GM18499 (cell line): ENCODE measurements around the gene DTX1.

Experiments used
- ATAC-seq: cut with Tn5 transposase; IDR thresholded peaks from one replicate; pipeline ENCODE4 v1.9.1; 2021; ENCODE audit warnings: moderate number of reproducible peaks; ENCODE audit not compliant: insufficient read depth, unreplicated experiment

Gene DTX1

DNA sequence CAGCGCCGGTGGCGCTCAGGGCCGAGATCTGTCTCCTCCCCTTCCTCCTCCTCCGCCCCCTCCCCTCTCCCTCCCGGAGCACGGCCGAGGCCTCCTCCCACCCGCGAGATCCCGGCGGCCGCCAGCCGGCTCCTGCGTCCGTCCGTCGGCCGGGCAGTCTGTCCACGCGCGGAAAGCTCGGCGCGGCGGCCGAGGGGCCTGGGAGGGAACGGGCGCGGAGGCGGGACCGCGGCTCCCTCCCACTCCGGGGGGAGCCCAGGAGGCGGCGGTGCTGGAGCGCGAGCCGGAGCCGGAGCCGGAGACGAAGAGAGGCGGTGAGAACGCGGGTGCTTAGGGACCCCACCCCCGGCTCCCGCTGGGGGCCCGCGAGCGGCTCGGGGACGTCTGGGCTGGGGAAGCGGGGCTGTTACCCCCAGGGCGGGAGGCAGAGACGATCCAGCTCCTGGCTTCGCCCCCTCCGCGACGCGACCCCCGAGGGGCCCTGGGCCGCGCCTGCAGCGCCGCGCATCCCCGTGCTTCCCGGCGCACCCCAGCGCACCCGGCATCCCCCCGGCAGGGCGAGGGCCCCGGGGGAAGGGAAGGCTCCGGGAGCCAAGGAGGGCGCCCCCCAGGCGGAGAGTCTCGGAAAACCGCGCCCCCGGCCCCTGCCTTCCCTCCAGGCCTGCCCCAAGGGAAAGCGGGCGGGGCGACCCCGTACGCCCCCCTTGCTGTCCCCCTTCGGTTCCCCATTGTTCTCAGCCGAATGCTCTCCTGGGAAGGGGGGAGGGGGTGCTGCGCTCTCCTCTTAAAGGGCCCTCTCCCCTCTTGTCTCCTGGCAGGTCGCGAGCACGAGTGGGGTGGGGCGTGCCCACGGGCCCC, at the start of gene DTX1:
TSS of gene DTX1 (plus strand) at position 100 of the 858 bp plus-strand sequence. CDS start 1,463 bp downstream, outside the sequence.
- ATAC-seq: no peak

DNA sequence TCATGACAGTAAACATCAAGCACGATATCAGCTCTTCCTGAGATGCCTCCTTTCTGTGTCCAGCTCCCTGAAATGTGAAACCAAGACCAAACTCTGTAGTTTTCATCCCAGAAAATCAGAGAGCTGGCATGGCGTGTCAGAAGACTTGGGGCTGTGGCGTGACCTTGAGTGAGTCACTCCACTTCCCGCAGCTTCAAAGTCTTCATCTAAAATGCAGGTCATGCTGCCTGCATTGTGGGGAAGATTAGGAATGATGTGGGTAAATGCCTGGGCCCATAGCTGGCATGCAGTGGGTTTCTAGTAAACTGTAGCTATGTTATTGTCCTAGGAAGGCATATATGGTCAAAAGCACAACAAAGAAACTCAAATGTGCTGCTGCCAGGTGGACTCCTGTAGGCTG, 49.4 kb upstream of the DTX1 start:
- no peak for ATAC-seq

DNA sequence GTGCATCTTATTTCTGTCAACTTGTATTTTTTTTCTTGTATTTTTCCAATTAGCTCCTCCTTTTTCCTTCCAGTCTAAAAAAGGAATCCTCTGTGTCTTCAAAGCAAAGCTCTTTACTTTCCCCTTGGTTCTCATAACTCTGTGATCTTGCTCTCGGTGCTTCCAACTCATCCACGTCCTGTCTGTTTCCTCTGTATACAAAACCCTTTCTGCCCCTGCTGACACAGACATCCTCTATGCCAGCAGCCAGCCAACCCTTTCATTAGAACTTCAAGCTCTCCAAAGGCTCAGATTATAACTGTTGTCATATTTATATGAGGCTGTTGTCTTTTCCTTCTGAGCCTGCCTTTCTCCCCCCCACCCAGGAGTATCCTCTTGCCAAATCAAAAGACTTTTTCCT, 45.8 kb upstream of the DTX1 start:
- ATAC-seq: no peak

DNA sequence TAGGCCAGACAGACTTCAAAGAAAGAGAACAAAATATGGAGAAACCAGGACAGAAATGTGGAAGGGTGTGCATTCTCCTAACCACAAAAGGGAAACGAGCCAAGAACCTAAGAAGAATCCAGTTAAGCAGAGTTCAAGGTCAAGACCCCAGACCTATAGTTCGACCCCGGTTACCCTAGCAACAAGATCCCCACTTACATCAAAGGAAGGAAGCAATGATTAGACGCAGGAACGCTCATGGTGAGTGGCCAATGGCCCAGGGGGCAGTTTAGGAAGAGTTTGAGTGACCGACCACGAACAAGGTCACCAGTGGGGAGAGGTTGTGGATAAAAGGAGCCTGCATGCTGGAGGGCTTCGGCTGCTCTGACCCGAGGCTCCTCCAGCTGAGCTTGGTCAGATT, 42.0 kb upstream of the DTX1 start:
- ATAC-seq: no peak

DNA sequence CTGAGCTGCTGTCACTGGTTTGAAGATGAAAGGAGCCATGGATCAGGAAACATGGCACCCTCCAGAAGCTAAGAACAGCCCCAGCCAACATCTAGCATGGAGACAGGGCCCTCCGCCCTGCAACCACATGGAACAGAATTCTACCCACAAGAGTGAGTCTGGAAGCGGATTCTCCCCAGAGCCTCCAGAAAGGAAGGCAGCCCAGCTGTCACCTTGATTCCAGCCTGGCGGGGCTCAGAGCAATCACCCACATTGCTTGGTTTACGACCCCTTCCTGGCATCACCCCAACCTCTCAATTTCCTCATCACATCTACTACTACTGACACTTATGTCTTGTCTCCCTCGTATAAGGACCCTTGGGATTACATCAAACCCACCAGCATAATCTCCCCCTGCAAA, 39.7 kb upstream of the DTX1 start:
- no peak for ATAC-seq

DNA sequence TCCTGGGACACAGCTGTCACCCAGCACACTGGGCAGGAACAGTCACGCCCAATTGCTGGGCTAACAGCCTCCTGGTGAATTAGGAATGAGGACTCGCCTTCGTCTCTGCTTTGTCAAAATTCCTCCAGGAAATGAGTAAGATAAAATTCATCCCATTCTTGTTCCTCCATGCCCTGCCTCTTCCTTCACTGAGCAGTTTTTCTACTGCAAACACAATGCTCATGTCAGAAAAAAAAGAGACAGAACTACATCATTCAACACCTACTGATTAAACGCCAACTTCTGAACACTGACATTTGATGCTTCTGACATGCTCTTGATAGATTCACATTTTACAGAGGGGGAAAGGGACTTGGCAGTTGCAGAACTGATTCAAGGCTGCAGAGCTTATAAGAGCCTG, 37.5 kb upstream of the DTX1 start:
- no peak for ATAC-seq

DNA sequence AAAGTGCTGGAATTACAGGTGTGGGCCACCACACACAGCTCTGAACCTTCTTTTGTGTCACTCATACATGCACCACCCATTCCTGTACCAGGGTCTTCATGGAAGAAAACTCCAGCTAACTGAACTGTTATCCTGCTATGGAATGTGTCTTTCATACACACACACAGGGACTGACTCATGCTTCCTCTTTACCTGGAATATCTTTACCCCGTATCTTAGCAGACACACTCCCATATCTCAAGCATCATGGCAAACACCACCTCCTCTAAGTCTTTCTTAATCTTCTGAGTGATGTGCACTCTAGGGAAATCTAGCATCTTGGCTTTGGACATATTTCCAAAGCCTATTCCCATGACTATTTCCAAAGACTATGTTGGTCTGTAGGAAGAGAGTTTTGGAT, 35.0 kb upstream of the DTX1 start:
- no peak for ATAC-seq

DNA sequence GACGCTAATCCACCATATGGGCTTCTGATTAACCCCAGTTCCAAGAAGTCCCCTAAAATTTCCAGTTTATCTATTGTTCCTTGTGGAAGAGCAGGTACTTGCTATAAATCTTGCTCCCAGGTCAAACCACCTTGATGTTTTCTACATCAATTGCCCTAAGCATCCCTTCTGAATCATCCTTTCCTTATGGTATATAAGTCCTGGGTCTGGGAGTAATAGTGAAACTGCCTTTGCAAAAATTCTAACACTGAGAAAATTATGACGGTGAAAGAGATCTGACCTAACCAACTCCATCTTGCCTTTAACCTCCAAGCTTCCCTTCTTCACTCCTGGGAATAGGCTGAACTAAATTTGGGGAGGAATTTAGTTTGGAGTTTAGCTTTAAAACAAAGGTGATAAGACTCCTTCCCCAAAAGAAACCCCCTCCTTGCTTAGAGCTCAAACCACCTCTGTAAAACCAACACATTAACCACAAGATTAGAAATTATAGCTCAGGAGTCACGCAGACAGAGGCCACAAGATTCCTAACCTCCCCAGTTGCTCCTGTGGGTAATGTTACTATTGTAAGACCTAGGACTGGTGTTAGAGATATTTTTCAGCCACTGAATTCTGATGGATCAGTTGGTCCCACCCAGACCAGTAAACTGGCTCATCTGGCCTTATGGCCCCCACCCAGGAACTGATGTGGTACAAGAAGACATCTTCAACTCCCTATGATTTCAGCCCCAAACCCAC, 33.8 kb upstream of the DTX1 start:
- ATAC-seq: no peak

DNA sequence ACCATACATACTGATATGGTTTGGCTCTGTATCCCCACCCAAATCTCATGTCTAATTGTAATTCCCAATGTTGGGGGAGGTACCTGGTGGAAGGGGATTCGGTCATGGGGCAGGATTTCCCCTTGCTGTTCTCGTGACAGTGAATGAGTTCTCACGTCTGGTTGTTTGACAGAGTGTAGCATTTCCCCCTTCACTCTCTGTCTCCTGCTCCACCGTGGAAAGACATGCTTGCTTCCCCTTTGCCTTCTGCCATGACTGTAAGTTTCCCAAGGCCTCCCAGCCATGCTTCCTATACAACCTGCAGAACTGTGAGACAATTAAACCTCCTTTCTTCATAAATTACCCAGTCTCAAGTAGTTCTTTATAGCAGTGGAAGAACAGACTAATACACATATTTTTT, 28.8 kb upstream of the DTX1 start:
- ATAC-seq: no peak

DNA sequence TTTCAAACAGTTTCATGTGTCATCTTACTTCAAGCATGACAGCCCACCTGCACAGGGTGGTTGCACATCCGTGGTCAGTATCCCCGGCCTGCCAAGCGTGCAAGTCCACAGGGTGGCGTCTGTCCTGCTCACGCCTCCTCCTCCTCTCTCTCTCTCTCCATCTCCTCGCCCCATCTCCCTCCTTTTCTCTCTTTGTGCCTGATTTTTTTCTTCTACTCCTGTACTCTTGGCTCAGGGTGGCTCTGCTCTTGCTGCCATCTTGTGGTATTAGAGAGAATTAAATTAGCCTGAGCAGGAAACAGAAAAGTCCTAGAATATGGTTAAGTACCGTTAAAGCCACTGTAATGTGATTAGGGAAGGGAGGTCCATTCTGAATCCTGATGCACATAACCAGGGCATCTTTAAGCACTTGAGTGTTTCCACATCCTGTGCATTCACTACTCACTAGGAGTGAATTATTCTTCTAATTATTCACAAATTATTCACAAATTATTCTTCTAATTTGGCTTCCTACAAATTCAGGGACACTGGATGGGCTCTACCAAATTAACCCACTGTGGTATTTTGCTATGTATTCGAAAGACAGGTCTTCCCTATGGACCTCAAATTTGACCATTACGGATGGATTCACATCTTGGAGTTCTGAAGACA, 25.5 kb upstream of the DTX1 start:
- ATAC-seq: no peak

DNA sequence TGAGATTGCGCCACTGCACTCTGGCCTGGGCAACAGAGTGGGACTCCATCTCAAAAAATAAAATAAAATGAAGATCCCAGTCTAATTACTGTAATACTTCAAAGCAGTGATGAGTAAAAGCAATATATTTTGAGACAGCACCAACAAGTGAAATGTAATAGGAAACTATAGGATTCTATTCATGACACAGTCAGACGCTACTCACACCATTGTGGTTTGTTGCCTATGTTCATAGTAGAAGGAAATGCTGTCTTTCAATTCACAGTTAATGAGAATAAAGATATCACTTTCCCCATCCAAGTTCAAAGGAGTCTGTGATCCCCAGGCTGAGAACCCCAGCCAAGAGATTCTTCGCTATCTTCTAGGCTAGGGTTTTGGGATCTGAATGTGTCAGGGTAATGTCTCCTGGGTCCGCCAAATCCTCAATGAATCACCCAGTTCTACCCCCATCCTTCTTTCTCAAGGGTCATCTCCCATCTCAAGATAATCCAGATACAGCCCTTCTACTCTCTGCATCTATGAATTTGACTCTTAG, 16.6 kb upstream of the DTX1 start:
- ATAC-seq: no peak

DNA sequence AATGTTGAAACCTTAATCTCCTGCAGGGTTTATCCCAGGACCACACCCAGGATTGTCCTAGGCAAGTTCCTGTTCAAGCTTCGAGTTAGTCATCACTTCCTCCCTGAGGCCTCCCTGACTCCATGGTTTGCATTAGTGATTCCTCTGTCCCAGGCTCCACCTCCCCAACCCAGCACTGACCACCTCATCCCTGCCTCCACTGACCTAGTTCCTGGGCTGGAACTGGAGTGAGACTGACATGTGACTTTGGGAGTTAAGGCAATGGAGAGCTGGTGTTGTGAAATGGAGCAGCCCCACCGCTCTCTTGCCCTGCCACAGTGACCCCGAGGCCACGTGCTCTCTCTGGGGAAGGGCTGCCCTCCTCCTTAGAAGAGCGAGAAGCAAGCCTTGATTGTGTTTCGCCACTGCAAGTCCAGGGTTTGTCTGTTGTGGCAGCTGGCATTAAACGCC, 15.8 kb upstream of the DTX1 start:
- no peak for ATAC-seq

DNA sequence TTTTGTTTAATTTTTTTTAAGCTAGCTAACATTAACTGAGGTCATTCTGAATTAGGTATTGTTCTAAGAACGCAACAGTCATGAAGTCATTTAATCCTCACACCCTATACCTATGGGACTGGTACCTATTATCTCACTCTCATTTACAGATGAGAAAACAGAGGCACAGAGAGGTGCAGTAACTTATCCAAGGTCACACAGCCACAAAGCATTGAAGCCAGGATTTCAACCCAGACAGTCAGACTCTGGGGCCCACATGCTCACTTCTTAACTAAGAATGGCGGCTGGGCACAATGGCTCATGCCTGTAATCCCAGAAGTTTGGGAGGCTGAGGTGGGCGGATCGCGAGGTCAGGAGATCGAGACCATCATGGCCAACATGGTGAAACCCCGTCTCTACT, 15.0 kb upstream of the DTX1 start:
- no peak for ATAC-seq

DNA sequence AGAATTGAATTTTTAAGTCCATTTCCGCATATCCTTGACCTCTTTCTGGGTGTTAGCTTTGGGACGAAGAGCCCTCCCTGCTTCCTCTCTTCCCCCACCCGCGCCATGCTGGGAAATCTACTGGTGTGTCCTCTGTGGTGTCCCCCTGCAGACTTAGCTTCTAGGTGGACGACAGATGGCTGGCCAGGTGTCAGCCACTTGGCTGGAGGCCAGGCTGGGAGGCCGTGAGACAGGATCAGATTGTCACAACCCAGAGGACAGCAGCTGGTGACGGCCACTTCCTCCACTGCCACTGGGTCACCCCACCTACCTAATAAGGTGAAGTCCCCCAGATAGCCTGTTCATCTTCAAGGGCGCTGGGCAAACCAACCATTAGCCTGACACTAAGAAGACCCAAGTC, 13.3 kb upstream of the DTX1 start:
- no peak for ATAC-seq

DNA sequence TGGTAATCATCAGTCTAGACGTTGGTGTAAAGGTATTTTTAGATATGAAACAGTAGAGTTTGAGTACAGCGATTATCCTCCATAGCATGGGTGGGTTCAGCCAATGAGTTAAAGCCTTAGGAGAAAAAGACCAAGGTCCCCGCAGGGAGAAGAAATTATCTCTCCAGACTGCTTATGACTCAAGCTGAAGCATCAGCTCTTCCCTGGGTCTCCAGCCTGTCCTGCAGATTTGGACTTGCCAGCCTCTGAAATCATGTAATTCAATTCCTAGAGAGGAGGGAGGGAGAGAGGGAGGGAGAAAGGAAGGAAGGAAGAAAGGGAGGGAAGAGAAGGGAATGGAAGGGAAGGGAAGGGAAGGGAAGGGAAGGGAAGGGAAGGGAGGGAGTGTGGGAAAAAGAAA, 12.0 kb upstream of the DTX1 start:
- ATAC-seq: no peak

DNA sequence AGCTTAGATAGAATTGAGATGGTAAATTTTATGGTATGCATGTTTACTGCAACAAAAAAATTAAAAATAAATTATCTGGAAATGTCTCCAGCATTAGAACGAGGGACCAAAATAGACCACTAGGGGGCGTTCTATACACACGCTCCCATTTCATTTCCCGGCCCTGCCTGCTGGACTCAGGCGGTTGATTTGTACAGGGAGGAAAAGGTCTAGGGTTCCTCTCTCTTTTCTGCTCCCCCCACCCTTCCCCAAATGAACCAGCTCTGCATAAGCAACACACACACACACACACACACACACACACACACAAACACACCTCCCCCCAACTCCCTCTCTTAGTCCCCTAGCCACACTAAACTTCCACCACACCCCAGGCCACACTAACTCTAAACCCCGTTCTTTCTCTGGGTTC, 7.8 kb upstream of the DTX1 start:
- no peak for ATAC-seq

DNA sequence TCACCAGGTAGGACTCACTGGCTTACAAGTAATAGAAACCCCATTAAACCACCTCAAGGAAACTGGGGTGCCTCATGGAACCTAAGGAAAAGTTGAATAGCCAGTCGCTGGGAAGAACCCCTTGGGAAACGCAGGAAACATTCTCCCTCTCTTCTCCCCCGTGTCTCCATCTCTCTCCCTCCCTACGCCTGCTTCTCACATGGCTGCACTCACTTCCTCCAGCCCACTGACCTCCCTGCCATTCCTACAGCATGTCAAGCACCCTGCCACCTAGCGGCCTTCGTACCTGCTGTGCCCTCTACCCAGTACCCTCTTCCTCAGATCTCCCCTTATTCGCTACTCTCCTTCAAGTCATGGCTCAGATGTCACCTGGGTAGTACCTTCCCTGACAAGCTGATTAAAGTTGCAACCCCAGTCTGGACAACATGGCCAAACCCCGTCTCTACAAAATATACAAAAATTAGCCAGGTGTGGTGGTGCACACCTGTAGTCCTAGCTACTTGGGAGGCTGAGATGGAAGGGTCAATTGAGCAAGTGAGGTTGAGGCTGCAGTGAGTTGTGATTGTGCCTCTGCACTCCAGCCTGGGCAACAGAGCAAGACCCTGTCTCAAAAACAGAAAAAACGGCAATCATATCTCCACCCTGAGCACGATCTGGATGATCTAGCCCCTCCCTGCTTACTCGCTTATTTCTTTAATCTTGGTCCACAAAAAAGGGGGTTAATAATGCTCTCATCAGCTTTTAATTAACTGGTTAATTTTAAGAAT, 6.4 kb upstream of the DTX1 start:
- no peak for ATAC-seq

DNA sequence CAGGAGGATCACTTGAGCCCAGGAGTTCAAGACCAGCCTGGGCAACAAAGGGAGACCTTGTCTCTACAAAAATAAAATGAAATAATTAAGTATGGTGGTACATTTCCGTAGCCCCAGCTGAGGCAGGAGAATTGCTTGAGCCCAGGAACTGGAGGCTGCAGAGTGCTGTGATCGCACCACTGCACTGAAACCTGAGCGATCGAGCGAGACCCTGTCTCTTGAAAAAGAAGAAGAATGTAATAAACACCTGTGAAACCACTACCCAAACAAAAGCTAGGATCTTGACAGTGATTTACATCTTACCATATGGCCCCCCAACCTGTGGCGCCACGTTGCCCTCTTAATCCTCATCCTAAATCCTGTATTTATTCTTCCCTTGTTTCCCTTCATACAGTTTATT, 5.7 kb upstream of the DTX1 start:
- ATAC-seq: no peak

DNA sequence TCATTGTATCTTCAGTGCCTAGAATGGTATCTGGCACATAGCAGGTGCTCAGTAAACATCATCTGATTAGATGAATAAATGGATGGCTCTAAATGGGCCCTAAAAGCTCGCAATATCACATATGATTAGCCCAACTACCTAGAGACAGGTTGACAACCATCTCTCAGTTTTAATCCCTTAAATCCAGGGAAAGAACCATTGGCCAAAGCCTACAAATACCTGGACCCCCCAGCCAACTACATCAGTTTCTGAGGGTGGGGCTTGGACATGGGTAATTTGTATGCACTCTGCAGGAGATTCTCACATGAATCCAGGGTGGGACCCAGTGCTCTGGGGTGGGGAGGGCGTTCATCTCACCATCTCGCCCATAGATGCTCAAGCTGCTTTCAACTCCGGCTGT, 4.8 kb upstream of the DTX1 start:
- ATAC-seq: no peak

DNA sequence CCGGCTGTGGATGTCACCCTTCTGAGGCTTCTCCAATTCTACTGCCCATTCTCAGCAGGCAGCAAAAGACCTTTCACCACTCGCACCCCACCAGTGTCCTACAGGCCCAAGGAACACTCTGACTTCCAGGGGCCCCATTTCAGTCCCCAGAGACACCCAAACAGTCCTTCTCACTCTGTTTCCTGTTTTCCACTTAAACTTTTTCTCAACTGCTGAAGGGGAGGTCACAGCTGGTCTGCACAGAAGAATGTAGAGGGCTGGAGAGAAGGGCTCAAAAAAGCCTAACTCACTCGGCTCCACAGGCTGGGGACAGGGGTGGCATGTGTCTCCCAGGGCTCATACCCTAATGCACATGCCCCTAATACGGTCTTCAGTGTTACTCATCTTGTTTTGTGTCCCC, 4.2 kb upstream of the DTX1 start:
- no peak for ATAC-seq
